Natural killer cell treated with Interleukin-12 subunit alpha and Interleukin-12 subunit beta and Interleukin-15 and Interleukin-18, amount 100 ng/mL, for 72 hours (primary cell): ENCODE measurements around the gene A4GALT. TPM values are rescaled to one million over a fixed set of nuclear protein-coding genes. Genes with fewer than 3 reads are reported as not detected.
A peak's percentile ranks its signal among the peaks of the same experiment; 100 is the strongest.
"Not testable (repeated sequence)": the region's sequence is repeated elsewhere in the genome, so short reads cannot be mapped to it uniquely, and the experiment has no call there.

ENCODE experiments used
- ATAC-seq, 2 donors: fragments of 150-1000 bp; cut with Tn5 transposase in 1 of 2; sonication (Bioruptor Pico), chemical (Tn5 transposase) in 1 of 2; 2 replicates each; pipeline ENCODE4 v1.10.0; 2021
- DNase-seq: peaks from one replicate; pipeline ENCODE4 v3.0.0; 2022; ENCODE audit warnings: low spot score
- H3K27ac Mint-ChIP-seq, 2 donors: 1 replicate in 1 of 2; 2 replicates in 1 of 2; pipeline ENCODE4 v1.8.0; 2022; ENCODE audit warnings: mixed read lengths in 2 of 2, mild to moderate bottlenecking in 1 of 2, moderate library complexity in 1 of 2
- H3K27me3 Mint-ChIP-seq, 2 donors: 1 replicate in 1 of 2; 2 replicates in 1 of 2; pipeline ENCODE4 v1.8.0; 2022; ENCODE audit warnings: mixed read lengths in 2 of 2
- H3K36me3 Mint-ChIP-seq: one replicate; pipeline ENCODE4 v1.8.0; 2022; ENCODE audit warnings: mixed read lengths
- H3K4me1 Mint-ChIP-seq, 2 donors: 1 replicate in 1 of 2; 2 replicates in 1 of 2; pipeline ENCODE4 v1.8.0; 2022; ENCODE audit warnings: low read depth in 2 of 2, mixed read lengths in 2 of 2, mild to moderate bottlenecking in 1 of 2
- H3K4me3 Mint-ChIP-seq: one replicate; pipeline ENCODE4 v1.8.0; 2022; ENCODE audit warnings: mixed read lengths
- H3K9me3 Mint-ChIP-seq: 2 replicates; pipeline ENCODE4 v1.8.0; 2022; ENCODE audit warnings: mixed read lengths
- total RNA-seq, 2 donors: library from RNA; stranded (reverse); gene quantifications; one replicate each; pipeline ENCODE4 v1.2.3, GENCODE V29; 2022

Gene A4GALT
- total RNA-seq, 2 donors from 2014 or later = 0.33 TPM; not detected in 1

DNA sequence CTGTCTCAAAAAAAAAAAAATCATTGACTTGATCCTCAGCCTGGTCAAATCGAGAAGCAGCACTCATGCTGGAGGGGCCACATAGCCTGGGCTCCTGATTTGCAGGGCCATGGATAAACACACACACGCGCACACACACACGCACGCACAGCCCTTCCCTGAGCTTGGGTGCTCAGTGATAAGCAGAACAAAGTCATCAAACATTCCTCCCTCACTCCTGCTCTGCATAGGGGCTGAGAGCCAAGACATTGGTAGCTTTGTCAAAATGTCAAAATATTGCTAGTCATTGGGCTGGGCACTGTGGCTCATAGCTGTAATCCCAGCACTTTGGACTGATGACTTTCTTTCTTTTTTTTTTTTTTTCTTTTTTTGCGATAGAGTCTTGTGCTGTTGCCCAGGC, 34.0 kb upstream of the A4GALT start:
- no peaks in the 10 kb centered on the region for H3K9me3 Mint-ChIP-seq

DNA sequence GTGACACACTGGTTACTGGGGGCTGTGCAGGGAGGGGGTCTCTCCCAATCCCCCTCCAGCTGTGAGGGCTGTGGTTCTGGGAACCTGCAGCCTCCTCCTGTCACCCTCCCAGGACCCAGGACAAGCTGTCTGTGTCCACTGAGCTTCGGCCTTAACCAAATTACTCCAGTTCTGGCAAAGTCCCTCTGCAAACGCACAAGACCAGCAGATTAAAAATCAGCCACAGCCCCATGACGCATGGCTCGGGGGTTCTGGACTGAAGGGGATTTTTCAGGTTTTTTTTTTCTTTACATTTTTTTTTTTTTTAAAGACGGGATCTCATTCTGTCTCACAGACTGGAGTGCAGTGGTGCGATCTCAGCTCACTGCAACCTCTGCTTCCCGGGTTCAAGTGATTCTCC, 32.2 kb upstream of the A4GALT start:
- Mint-ChIP-seq H3K27ac (no peak overlapping the region), H3K36me3 (no peaks in the 10 kb centered on the region), H3K27me3 (no peaks in the 10 kb centered on the region), H3K4me3 (no peak overlapping the region), H3K9me3 (no peaks in the 10 kb centered on the region), H3K4me1 (no peaks in the 10 kb centered on the region)
- ATAC-seq (no peak), DNase-seq (no peak)

More for the DNA sequence above, 34.0 kb upstream of the A4GALT start:
- Mint-ChIP-seq H3K4me3 (no peak overlapping the region), H3K36me3 (no peaks in the 10 kb centered on the region), H3K27me3 (no peaks in the 10 kb centered on the region), H3K27ac (no peak overlapping the region), H3K4me1 (no peaks in the 10 kb centered on the region)
- peak; percentile 22 for DNase-seq
- ATAC-seq = no peak

DNA sequence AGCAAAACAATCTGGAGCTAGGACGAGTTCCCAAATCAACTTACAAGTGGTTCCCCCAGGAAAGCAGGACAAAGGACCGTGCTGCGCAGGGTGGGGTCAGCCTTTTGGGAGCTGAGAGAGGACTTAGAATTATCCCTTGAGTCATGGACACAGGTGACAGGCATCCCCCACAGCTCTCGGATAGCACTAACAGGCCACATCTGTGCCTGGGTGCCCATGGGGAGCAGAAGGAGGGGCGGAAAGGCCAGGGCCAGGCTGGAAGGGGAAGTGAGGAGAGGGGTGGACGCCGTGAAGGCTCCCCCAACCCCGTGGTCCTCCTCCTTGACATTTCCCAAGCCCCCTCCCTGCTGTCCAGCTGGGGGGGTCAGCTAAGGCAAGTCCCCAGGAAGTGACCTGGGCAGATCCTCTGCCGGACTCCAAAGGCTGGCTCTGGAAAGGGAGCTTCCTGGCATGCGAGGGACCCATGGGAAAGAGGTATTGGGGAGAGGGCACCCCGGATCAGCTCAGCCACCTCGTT, 31.6 kb upstream of the A4GALT start:
- Mint-ChIP-seq H3K36me3 (no peaks in the 10 kb centered on the region), H3K9me3 (no peaks in the 10 kb centered on the region), H3K4me3 (no peak overlapping the region), H3K27me3 (no peaks in the 10 kb centered on the region), H3K4me1 (no peaks in the 10 kb centered on the region), H3K27ac (no peak overlapping the region)
- ATAC-seq (no peak), DNase-seq (no peak)

DNA sequence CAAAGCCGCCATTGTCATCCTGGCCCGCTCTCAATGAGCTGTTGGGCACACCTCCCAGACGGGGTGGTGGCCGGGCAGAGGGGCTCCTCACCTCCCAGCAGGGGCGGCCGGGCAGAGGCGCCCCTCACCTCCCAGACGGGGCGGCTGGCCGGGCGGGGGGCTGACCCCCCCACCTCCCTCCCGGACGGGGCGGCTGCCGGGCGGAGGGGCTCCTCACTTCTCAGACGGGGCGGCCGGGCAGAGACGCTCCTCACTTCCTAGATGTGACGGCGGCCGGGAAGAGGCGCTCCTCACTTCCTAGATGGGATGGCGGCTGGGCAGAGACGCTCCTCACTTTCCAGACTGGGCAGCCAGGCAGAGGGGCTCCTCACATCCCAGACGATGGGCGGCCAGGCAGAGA, 29.8 kb upstream of the A4GALT start:
- not testable (repeated sequence) for H3K27ac Mint-ChIP-seq, ATAC-seq, H3K9me3 Mint-ChIP-seq, H3K36me3 Mint-ChIP-seq, H3K4me1 Mint-ChIP-seq, H3K4me3 Mint-ChIP-seq, H3K27me3 Mint-ChIP-seq
- DNase-seq = peak; percentile 22

DNA sequence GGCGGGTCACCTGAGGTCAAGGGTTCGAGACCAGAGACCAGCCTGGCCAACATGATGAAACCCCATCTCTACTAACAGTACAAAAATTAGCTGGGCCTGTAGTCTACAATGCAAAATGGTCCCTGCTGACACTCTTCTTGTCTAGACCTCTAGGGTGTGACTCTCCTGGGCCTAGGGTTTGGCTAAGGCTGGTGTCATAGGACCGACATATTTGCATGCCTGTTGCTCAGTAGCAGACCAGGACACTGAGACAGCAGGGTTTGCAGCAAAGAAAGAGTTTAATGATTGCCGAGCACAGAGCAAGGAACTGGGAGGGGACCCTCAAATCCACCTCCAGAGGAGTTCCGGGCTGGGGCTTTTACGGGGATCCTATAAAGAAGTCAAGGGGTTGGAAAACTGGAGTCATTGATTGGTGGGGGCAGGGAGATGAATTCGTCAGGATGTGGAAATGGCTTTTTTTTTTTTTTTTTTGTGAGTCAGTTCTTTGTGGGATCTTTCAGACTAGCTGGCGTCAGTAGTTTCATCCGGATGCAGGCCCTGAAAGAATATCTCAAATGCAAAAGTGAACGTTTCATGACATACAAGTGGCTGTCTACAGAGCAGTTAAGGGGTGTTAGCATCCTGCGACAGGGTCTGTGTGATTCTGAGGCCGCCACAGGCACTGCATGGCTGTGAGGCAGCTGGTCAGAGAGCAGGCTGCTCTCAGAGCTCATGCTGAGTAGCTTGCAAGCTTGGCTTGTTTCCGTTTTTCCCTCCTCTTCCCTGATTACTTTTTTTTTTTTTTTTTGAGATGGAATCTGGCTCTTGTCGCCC, 27.2 kb upstream of the A4GALT start:
- Mint-ChIP-seq H3K36me3 (no peaks in the 10 kb centered on the region), H3K4me1 (no peaks in the 10 kb centered on the region), H3K27ac (no peak overlapping the region), H3K4me3 (no peak overlapping the region), H3K27me3 (no peaks in the 10 kb centered on the region), H3K9me3 (no peaks in the 10 kb centered on the region)
- ATAC-seq = no peak
- DNase-seq = no peak

GRCh38 chr22:42745118-42745517, 24.4 kb upstream of the A4GALT start:
- H3K27me3 Mint-ChIP-seq = peaks cover 0 to 4% of the 10 kb centered on the region in 2 donors
- H3K4me3 Mint-ChIP-seq = no peak overlapping the region
- no peak for DNase-seq
- no peaks in the 10 kb centered on the region for H3K9me3 Mint-ChIP-seq
- no peak for ATAC-seq
- H3K27ac Mint-ChIP-seq = no peak overlapping the region
- no peaks in the 10 kb centered on the region for H3K36me3 Mint-ChIP-seq
- H3K4me1 Mint-ChIP-seq = no peaks in the 10 kb centered on the region

DNA sequence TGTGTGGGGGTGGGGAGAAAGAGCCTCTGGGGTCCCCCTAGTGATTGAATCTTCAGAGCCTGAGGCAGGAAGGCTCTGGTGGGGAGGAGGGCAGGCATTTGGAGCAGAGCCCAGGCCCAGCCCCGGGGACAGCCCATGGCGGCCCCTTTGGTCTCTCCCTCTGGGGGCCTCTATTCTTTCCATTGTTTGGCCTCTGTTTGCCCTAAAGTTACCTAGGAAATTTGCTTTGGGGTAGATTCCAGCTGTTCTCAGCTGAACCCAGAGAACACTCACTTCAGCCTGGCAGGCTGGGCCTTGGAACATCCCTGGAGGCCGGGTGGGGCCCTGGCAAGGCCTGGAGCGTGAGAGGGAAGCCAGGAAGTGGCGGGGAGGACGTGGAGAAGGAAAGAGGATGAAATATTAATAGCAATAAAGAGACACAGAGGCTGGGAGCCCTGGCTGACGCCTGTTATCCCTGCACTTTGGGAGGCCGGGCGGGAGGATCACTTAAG, 22.9 kb upstream of the A4GALT start:
- Mint-ChIP-seq H3K4me1 (no peaks in the 10 kb centered on the region), H3K27ac (no peak overlapping the region), H3K4me3 (no peak overlapping the region), H3K36me3 (no peaks in the 10 kb centered on the region), H3K9me3 (no peaks in the 10 kb centered on the region), H3K27me3 (peaks cover 6 to 7% of the 10 kb centered on the region in 2 donors)
- no peak for ATAC-seq
- DNase-seq = no peak

GRCh38 chr22:42742940-42743339, 22.3 kb upstream of the A4GALT start:
- H3K4me3 Mint-ChIP-seq = no peak overlapping the region
- H3K4me1 Mint-ChIP-seq = no peaks in the 10 kb centered on the region
- no peaks in the 10 kb centered on the region for H3K9me3 Mint-ChIP-seq
- no peak for DNase-seq
- H3K27me3 Mint-ChIP-seq = peaks cover 6 to 7% of the 10 kb centered on the region in 2 donors
- no peaks in the 10 kb centered on the region for H3K36me3 Mint-ChIP-seq
- no peak overlapping the region for H3K27ac Mint-ChIP-seq
- ATAC-seq = no peak

- not testable (repeated sequence) for H3K36me3 Mint-ChIP-seq, H3K4me1 Mint-ChIP-seq, ATAC-seq, H3K4me3 Mint-ChIP-seq, H3K27ac Mint-ChIP-seq, DNase-seq, H3K9me3 Mint-ChIP-seq
- H3K27me3 Mint-ChIP-seq = peaks cover 9 to 13% of the 10 kb centered on the region in 2 donors
Measured at GRCh38 chr22:42740320-42740719, 19.6 kb upstream of the A4GALT start.

GRCh38 chr22:42734406-42734805, 13.7 kb upstream of the A4GALT start:
- DNase-seq (no peak), ATAC-seq (no peak)
- no peak overlapping the region for H3K27ac Mint-ChIP-seq
- H3K27me3 Mint-ChIP-seq = peaks cover 5 to 8% of the 10 kb centered on the region in 2 donors
- H3K4me1 Mint-ChIP-seq = no peaks in the 10 kb centered on the region
- no peaks in the 10 kb centered on the region for H3K36me3 Mint-ChIP-seq
- H3K9me3 Mint-ChIP-seq = no peaks in the 10 kb centered on the region
- no peak overlapping the region for H3K4me3 Mint-ChIP-seq

DNA sequence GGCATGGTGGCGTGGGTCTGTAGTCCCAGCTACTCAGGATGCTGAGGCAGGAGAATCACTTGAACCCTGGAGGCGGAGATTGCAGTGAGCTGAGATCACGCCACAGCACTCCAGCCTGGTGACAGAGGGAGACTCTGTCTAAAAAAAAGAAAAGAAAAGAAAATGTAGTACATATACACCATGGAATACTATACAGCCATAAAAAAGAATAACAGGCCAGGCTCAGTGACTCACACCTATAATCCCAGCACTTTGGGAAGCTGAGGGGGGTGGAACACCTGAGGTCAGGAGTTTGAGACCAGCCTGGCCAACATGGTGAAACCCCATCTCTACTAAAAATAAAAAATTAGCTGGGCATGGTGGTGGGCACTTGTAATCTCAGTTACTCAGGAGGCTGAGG, 12.7 kb upstream of the A4GALT start:
- H3K36me3 Mint-ChIP-seq, ATAC-seq, H3K9me3 Mint-ChIP-seq, H3K27me3 Mint-ChIP-seq, H3K4me3 Mint-ChIP-seq, DNase-seq, H3K4me1 Mint-ChIP-seq, H3K27ac Mint-ChIP-seq: not testable (repeated sequence)

GRCh38 chr22:42732081-42732480, 11.4 kb upstream of the A4GALT start:
- H3K4me3 Mint-ChIP-seq = no peak overlapping the region
- H3K36me3 Mint-ChIP-seq = no peaks in the 10 kb centered on the region
- H3K27ac Mint-ChIP-seq = no peak overlapping the region
- peaks cover 8 to 12% of the 10 kb centered on the region in 2 donors for H3K27me3 Mint-ChIP-seq
- no peaks in the 10 kb centered on the region for H3K4me1 Mint-ChIP-seq
- no peaks in the 10 kb centered on the region for H3K9me3 Mint-ChIP-seq
- DNase-seq (no peak), ATAC-seq (no peak)

DNA sequence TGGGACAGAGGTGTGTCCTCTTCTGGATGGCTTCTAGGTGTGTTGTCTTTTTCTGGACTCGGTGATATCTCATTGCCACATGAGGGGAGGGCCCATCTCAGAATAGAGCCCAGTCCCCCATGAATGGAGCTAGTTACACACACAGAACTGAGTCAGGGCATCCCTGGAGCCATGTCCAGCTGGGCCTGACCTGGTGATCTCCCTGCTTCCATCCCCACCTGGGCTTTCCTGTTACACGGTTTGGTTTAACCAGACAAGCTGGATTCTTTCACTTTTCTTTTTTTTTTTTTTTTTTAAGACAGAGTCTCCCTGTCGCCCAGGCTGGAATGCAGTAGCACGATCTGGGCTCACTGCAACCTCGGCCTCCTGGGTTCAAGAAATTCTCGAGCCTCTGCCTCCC, 6.1 kb upstream of the A4GALT start:
- H3K27me3 Mint-ChIP-seq = peaks cover 16 to 18% of the 10 kb centered on the region in 2 donors
- ATAC-seq (no peak), DNase-seq (no peak)
- H3K4me1 Mint-ChIP-seq = no peaks in the 10 kb centered on the region
- no peak overlapping the region for H3K4me3 Mint-ChIP-seq
- no peaks in the 10 kb centered on the region for H3K36me3 Mint-ChIP-seq
- no peak overlapping the region for H3K27ac Mint-ChIP-seq
- no peaks in the 10 kb centered on the region for H3K9me3 Mint-ChIP-seq

DNA sequence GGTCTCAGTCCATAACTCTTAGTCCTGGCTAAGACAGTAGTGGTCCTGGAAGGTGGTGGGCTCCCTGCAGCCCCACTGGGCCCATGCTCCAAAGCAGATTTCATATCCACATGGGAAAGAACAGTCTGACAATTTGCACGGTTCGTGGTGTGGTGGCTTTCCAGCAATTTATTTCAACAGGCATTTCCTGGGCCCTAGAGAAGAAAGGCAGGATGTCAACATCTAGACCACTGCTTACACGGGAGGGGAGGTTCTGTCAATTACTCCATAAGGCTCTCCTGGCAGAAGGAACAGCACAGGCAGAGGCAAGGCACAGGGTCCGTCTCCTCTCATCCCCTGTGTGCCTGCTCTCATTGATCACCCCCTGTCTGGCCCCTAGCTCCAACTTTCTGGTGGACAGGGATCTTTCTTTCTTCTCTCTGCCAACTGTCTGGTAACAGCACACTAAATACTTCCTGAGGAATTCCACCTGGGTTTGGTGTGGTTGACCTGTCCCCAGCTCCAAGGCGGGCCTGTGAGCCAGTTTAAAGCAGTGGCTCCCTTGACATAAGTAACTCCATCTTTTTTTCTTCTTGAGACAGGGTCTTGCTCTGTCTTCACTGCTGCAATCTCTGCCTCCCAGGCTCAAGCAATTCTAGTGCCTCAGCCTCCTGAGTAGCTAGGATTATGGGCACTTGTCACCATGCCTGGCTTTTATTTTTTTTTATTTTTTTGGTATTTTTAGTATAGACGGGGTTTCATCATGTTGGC, 5.1 kb upstream of the A4GALT start:
- Mint-ChIP-seq H3K36me3 (peaks cover 4% of the 10 kb centered on the region), H3K27me3 (peaks cover 23 to 28% of the 10 kb centered on the region in 2 donors), H3K4me3 (no peak overlapping the region), H3K9me3 (no peaks in the 10 kb centered on the region), H3K27ac (no peak overlapping the region), H3K4me1 (peaks cover 5 to 8% of the 10 kb centered on the region in 2 donors)
- no peak for DNase-seq
- no peak for ATAC-seq
